ENCODE results near the gene TLR5. TPM values are rescaled to one million over a fixed set of nuclear protein-coding genes. Genes with fewer than 3 reads are reported as not detected.

TLR5 gene
- total RNA-seq, 1 donor from 2014 or later, result 2.8 TPM

GRCh38 chr1:223143537-223144248 lies 645 bp upstream of the TLR5 start:
- H3K4me1 Mint-ChIP-seq (ENCODE audit: unreplicated experiment), result peaks cover 13% of the 10 kb centered on the region
- H3K27ac Mint-ChIP-seq, result peak overlapping the region; percentile 61
- TF ChIP-seq CTCF (conservative IDR thresholded peaks at IDR 0.05), result no peak
- peaks cover 12% of the 10 kb centered on the region for H3K9me3 Mint-ChIP-seq
- H3K27me3 Mint-ChIP-seq, result peaks cover 12% of the 10 kb centered on the region
- DNase-seq (ENCODE audit: extremely low spot score, unreplicated experiment), result no peak
- H3K4me3 Mint-ChIP-seq, result peak overlapping the region; percentile 81
- H3K36me3 Mint-ChIP-seq, result no peaks in the 10 kb centered on the region

- Mint-ChIP-seq H3K27ac (peak overlapping the region; percentile 11), H3K4me1 (ENCODE audit: unreplicated experiment) (peaks cover 13% of the 10 kb centered on the region), H3K27me3 (peaks cover 10% of the 10 kb centered on the region), H3K9me3 (peaks cover 7% of the 10 kb centered on the region), H3K36me3 (no peaks in the 10 kb centered on the region), H3K4me3 (peak overlapping the region; percentile 75)
- DNase-seq (ENCODE audit: extremely low spot score, unreplicated experiment), result no peak
- no peak for TF ChIP-seq CTCF (conservative IDR thresholded peaks at IDR 0.05)
These were observed 779 bp downstream of the TLR5 start for GRCh38 chr1:223142269-223142668.

- H3K27me3 Mint-ChIP-seq, result peaks cover 4% of the 10 kb centered on the region
- no peak for TF ChIP-seq CTCF (conservative IDR thresholded peaks at IDR 0.05)
- peak overlapping the region; percentile 48 for H3K27ac Mint-ChIP-seq
- no peaks in the 10 kb centered on the region for H3K36me3 Mint-ChIP-seq
- no peaks in the 10 kb centered on the region for H3K9me3 Mint-ChIP-seq
- peaks cover 13% of the 10 kb centered on the region for H3K4me1 Mint-ChIP-seq (ENCODE audit: unreplicated experiment)
- H3K4me3 Mint-ChIP-seq, result no peak overlapping the region
- DNase-seq (ENCODE audit: extremely low spot score, unreplicated experiment), result no peak
These were observed 2.2 kb downstream of the TLR5 start for GRCh38 chr1:223140611-223141405.

GRCh38 chr1:223137455-223138085 lies 5.5 kb downstream of the TLR5 start:
- no peaks in the 10 kb centered on the region for H3K9me3 Mint-ChIP-seq
- no peak overlapping the region for H3K4me3 Mint-ChIP-seq
- peaks cover 26% of the 10 kb centered on the region for H3K4me1 Mint-ChIP-seq (ENCODE audit: unreplicated experiment)
- no peak for TF ChIP-seq CTCF (conservative IDR thresholded peaks at IDR 0.05)
- H3K27me3 Mint-ChIP-seq, result peaks cover 14% of the 10 kb centered on the region
- no peak for DNase-seq (ENCODE audit: extremely low spot score, unreplicated experiment)
- no peaks in the 10 kb centered on the region for H3K36me3 Mint-ChIP-seq
- H3K27ac Mint-ChIP-seq, result no peak overlapping the region

GRCh38 chr1:223136086-223136485 lies 7.0 kb downstream of the TLR5 start:
- H3K4me1 Mint-ChIP-seq (ENCODE audit: unreplicated experiment), result peaks cover 26% of the 10 kb centered on the region
- no peaks in the 10 kb centered on the region for H3K36me3 Mint-ChIP-seq
- no peak for DNase-seq (ENCODE audit: extremely low spot score, unreplicated experiment)
- no peaks in the 10 kb centered on the region for H3K9me3 Mint-ChIP-seq
- H3K27me3 Mint-ChIP-seq, result peaks cover 21% of the 10 kb centered on the region
- H3K4me3 Mint-ChIP-seq, result no peak overlapping the region
- no peak for TF ChIP-seq CTCF (conservative IDR thresholded peaks at IDR 0.05)
- no peak overlapping the region for H3K27ac Mint-ChIP-seq

Measured in type B pancreatic cell (in vitro differentiated cells).